Activated naive CD4-positive, alpha-beta T cell (primary cell): Measurements from ENCODE around the gene ZFR2.
"Not testable (repeated sequence)": the region's sequence is repeated elsewhere in the genome, so short reads cannot be mapped to it uniquely, and the experiment has no call there.

Experiments used
- DNase-seq, 4 experiments: peaks; one replicate each; lab custom pipeline; 2025; lab: John Stamatoyannopoulos, UW

The ZFR2 gene

DNA sequence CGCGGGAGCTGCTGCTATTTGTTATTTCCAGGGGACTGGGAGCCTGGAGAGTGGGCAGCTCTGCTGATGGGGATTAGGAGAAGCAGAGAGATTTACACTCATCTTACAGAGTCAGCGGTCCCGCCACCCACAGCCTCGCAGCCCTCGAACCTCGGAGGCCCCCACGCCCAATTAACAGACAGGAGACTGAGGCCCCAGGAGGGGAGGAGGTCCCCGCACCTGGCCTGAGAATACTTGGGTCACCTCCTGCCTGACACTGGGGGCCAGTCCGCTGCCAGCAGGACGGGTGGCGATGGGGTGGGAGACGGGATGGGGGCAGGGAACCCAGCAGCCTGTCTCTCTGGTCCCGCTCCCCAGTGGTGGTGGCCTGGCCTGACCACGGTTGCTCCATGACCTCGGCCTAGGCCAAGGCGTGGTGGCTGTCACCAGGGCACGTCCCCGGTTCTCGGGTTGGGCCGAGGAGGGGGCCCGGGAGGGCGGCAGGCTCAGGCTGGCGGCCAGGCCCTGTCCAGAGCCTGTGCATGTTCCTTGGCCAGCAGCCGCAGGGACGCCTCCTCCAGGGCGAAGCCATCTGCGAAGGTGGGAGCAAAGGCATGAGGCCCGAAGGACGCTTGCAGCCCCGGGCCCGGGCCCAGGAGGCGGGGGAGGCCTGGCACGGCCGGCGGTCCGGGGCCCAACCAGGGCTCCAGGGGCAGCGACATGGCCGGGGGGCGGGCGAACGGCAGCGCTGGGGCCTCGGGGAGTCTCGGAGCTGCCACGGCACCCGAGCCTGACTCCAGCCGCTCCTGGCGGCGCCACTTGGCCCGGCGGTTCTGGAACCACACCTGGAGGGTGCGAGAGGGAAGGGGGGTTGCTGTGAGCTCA is 98.5 kb downstream of the ZFR2 start:
- no peak for DNase-seq

DNA sequence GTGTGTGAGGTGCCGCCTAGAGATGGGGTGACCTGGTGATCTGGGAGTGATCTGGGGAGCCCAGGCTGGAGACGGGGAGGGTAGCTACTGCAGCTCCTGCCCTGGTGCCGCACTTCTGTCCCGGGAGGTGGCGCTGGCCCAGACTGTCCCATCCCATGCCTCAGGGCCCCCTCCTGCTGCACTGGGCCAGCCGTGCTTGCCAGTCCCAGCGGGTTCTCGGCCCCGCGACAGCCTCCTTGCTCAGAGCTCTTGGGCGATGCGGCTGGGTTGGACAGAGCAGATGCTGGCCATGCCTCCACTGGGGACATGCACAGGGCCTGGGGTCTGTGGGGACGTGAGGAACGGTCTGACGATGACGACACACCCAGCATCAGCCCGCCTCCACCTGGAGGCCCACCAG is 99.3 kb downstream of the ZFR2 start:
- DNase-seq, result no peak

DNA sequence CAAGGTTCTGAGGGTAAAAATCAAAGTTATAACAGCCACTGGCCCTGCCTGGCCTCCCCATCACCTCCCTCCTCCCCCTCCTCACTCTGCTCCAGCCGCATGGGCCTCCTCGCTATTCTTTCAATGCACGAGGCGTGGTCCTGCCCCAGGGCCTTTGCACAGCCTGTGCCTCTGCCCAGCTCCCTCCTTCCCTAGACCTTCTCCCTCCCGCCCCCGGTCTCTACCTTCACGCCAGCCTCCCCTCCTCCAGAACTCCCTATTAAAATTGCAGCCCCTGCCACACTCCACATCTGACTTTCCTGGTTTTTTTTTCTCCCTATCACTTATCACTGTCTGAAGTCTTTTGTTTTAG is 100.1 kb downstream of the ZFR2 start:
- no peak for DNase-seq

DNA sequence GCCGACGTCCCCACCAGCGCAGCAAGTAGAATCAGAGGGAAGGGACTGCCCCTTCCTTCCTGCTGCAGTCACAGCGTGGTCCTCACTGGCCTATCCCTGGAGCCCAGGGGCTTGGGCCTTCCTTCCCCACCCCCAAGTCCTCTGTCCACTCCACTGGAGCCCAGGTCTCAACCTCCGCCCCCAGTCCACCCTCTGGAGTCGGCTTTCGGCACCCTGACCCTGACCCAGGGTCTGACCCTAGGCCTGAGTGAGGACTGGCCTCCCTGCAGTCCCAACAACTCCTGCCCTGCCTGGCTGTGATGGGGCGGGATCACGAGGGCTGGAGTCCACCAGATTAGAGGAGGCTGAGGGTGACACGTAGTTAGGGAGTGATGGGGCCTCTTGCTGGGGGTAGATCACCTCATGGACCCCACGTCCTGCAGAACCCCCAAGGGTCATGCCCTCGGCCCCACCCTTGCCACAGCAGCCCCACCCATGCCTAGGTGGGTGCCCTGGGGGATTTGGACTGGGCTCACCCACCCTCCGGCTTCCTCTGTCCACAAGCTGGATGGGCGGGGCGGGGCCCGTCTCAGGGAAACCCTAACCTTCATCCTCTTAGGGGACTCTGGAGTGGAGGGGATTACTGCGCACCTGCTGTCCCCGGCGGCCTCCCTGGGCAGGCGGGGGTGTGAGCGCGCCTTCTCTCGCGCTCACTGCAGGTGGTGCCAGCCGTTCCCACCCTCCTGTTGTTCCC is 100.7 kb downstream of the ZFR2 start:
- no peak for DNase-seq

DNA sequence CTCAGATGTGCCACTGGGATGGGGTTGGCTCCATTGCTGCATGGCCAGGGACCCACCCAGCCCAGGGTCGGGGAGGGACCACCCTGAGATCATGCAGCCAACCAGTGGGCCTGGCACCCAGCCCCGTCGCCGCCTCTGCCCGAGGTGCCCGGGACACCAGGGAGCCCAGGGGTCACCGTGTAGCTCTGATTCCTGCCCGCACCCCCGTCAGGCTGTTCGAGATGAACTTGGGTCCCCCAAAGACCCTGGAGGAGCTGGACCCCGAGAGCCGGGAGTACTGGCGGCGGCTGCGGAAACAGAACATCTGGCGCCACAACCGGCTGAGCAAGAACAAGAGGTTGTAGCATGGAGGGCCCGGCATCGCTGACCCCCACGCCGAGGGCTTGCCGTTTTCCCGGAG is 101.8 kb downstream of the ZFR2 start:
- DNase-seq, result no peak

DNA sequence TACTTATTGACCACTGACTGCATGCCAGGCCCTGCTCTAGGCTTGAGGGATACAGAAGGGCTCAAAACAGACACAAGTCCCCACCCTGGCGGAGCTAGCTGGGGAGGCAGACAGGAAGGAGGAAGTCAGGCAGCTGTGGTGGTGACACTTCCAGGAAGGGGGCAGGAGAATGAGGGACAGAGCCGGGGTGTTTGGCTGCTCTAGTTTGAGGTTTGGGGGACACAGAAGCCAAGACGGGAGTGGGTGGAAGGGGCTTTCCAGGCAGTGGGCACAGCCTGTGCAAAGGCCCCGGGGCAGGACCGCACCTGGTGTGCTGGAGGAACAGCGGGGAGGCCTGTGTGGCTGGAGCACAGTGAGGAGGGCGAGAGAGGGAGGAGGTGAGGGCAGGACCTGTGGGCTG is 102.3 kb downstream of the ZFR2 start:
- no peak for DNase-seq

DNA sequence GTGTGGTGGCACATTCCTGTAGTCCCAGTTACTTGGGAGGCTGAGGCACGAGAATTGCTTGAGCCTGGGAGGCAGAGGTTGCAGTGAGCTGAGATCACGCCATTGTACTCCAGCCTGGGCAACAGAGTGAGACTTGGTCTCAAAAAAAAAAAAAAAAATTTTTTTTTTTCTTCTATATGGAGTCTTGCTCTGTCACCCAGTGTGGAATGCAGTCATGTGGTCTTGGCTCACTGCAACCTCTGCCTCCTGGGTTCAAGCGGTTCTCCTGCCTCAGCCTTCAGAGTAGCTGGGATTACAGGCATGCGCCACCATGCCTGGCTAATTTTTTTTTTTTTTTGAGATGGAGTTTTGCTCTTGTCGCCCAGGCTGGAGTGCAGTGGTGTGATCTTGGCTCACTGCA is 103.1 kb downstream of the ZFR2 start:
- DNase-seq, result not testable (repeated sequence)

DNA sequence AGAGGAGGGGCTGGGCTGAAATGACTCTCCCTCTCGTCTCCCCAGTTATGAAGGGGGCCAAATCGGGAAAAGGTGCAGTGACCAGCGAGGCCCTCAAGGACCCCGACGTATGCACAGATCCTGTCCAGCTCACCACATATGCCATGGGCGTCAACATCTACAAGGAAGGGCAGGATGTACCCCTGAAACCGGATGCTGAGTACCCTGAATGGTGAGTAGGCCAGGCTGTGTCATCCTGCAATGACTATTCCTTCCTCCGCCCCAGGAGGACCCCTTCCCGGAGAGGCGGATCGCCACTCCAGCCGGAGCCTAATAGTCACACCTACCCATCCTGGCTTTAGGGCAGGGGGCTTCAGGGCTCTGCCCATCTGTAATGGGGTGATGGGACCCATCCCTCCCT is 103.7 kb downstream of the ZFR2 start:
- DNase-seq, result no peak

DNA sequence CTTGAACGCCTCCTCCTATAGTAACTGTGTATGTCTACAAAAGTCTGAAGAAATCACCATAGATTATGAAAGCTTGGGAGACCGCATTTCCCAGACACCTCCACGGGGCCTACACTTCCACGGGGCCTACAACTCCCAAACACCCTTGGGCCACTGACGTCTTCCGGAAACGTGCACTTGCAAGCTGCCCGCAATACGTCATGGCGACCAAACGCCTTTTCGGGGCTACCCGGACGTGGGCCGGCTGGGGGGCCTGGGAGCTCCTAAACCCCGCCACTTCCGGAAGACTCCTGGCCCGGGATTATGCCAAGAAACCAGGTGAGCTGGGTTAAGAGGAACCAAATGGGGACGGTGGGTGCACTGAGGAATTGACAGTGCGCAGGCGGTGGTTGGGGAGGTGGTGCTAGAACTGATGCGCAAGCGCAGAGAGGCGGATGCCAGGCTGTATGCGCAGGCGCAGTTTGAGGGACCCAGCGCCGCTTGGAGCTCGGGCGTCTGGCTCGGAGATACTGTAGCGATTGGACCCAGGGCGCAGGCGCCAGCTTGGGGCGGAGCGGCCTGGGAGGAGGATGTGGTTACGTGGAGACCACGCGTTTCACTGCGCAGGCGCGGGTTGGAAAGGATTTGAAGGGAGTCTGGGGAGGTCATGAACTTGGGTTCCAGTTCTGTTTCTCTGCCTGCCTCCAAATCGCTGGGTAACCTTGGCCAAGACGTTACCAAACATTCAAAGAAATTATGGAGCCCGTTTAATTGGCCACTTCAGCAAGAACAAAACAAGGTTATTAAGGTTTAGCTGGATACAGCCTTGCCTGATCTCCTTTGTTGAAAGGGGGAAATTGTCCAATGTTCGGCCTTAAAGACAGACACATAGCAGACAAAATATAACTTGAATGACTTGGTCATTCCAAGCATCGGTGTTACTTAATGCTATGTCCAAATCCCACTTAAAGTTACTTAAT is 106.1 kb downstream of the ZFR2 start, which contains the start of gene MRPL54:
Gene MRPL54 (plus strand): TSS at position 182 of the 959 bp plus-strand sequence. CDS start 19 bp downstream, at position 201.
- DNase-seq, result peak; percentile 98 to 99 (median 99)

DNA sequence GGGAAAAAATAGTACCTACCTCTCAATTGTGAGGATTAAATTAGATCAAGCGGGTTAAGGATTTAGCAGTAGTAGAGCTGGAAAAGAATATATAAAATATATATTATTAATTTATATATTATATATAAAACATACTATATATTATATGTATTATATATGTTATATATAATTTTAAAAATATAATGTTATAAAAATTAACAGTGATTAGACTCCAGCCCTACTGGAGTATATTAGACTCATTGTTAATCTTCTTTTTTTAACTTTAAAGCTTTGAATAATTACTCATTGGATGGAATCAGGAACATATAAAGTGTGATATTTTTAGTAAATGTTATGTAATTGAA is 106.7 kb downstream of the ZFR2 start:
- DNase-seq, result no peak

DNA sequence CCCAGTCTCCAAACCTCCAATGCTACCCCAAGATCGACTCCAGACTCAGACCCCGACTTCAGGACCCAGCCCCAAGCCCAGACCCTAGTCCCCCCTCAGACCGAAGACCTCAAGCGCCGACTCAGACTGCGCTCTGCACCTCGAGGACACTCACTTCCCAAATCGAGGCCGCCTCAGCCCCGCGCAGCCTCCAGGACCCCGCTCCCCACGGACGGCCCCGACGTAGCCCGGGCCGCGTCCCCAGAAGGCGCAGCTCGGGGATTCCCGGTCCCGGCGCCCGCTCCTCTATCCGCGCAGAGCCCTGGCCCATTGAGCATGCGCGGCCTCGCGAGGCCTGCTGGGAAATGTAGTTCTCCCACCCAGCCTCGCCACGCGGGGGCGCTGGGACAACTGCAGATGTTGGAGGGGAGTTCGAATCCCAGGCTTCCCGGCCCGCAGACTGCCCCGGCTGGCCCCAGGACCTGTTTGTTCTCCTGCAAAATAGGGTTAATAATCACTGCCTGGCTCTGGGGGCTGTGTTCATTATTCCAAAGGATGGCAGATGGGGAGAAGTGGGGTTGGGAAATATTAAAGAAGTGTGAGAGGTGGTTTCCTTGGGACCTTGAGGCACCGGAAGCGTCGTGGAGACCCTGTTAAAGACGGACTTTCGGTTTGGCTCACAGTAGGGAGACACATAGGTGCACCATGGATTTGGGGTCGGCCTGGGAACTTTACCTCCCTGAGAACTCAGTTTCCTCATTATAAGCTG is 107.3 kb downstream of the ZFR2 start, which contains the start of gene APBA3:
Gene APBA3 (minus strand): TSS at position 311 of the 748 bp plus-strand sequence. CDS start 1,428 bp downstream, outside the sequence.
- DNase-seq, result peak; percentile 92 to 97 (median 96)

DNA sequence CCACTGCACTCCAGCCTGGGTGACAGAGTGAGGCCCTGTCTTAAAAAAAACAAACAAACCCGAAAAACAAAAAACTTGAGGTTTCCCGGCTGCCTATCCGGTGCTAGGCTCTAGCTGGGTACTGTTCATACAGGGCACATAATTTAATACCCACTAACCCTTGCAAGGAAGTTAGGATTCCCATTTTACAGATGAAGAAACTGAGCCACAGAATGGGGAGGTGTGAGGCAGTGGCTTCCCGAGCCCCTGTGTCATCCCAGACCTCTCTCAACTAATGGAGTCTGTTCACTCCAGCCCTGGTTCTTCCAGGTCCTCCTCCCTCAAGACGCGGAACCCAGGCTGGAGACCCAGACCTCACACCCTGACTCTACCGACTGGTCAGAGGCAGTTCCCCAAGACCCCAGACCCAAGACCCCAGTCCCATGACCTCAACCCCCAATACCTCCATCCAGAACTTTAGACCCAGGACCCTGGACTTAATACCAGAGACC is 107.9 kb downstream of the ZFR2 start:
- no peak for DNase-seq

DNA sequence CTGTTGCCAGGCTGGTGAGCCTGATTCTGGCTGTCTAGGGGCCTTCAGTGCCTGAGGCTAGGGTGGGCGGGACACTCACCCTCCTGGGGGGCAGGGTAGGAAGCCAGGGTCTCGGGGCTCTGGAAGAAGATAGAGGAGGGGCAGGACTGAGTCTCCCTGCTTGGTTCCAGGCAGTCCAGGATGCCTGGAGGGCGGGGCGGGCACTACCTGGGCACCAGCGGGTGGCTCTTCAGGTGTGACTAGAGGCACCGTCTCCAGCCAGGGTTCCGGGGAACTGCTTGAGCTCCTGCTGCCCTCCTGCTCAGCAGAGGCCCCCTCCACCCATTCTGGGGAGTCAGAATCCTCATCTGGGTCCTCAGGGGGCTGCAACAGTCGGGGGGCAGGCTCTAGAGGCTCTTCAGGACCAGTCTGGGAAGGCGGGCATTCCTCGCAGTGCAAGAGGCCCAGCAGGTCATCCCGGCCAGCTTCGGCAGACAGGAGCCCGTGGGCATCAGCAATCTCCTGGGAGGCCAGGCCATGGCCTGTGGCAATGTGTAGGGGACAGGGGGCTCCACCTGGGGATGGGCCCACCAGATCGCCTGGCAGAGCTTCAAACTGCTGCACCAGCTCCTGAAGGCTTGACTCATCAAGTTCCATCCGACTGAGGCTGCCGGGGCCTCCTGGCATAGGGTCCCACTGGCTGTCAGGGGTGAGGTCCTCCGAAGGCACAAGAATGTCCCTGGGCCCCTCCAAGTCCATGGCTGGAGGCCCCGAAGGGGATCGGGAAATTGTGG is 109.2 kb downstream of the ZFR2 start:
- no peak for DNase-seq

DNA sequence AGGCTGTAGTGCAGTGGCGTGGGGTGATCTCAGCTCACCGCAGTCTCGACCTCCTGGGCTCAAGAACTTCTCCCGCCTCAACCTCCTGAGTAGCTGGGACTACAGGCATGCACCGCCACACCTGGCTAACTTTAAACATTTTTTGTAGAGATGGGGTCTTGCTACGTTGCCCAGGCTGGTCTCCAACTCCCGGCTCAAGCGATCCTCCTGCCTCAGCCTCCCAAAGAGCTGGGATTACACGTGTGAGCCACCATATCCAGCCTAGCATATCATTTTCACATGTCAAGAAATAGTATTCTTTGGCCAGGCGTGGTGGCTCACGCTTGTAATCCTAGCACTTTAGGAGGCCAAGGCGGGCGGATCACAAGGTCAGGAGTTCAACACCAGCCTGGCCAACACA is 110.5 kb downstream of the ZFR2 start:
- not testable (repeated sequence) for DNase-seq

DNA sequence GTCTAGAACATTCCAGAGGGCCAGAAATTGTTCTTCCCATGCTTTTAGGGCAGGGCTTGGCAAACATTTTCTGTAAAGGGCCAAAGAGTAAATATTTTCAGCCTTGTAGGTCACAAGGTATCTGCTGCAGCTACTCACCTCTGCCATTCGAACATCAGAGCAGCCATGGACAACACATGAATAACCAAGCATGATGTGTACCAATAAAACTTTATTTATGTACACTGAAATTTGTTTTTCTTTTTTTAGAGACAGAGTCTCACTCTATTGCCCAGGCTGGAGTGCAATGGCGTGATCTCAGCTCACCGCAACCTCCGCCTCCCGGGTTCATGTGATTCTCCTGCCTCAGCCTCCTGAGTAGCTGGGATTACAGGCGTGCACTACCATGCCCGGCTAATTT is 111.1 kb downstream of the ZFR2 start:
- not testable (repeated sequence) for DNase-seq
